MCF 10A (cell line): ENCODE results near the gene TREX2. TPM values are rescaled to one million over a fixed set of nuclear protein-coding genes. Genes with fewer than 3 reads are reported as not detected.

Source experiments
- BruUV-seq: library from RNA; stranded (reverse); fragments of 400-500 nt; replicated peaks from 2 replicates; lab custom pipeline; 2021; lab: Mats Ljungman, UMichigan
- CTCF ChIA-PET: fragments of 300-600 bp; sonication (Branson Sonifier 250); formaldehyde crosslinking; extraction: SDS; loops from one replicate; lab custom pipeline; 2021; ENCODE audit warnings: antibody characterized with exemption, inconsistent platforms; lab: Yijun Ruan, JAX
- POLR2A ChIA-PET: fragments of 300-600, 350-650 bp; sonication (Branson Sonifier 250); formaldehyde crosslinking; extraction: SDS; loops from one replicate; lab custom pipeline; 2020; ENCODE audit warnings: antibody characterized with exemption, inconsistent platforms; lab: Yijun Ruan, JAX
- DNase-seq: peaks from one replicate; pipeline ENCODE4 v3.0.0-alpha.2; 2018; ENCODE audit not compliant: unreplicated experiment
- H3K27ac Mint-ChIP-seq: one replicate; pipeline ENCODE4 v1.8.0; 2022; ENCODE audit warnings: mild to moderate bottlenecking, low read depth, mixed read lengths; ENCODE audit not compliant: unreplicated experiment
- H3K27me3 Mint-ChIP-seq: one replicate; pipeline ENCODE4 v1.8.0; 2022; ENCODE audit warnings: mixed read lengths; ENCODE audit not compliant: insufficient read depth, unreplicated experiment
- H3K36me3 Mint-ChIP-seq: one replicate; pipeline ENCODE4 v1.8.0; 2022; ENCODE audit warnings: mild to moderate bottlenecking, moderate library complexity, mixed read lengths; ENCODE audit not compliant: insufficient read depth, unreplicated experiment
- H3K4me1 Mint-ChIP-seq: one replicate; pipeline ENCODE4 v1.8.0; 2022; ENCODE audit warnings: mixed read lengths; ENCODE audit not compliant: insufficient read depth, unreplicated experiment
- H3K4me3 Mint-ChIP-seq: one replicate; pipeline ENCODE4 v1.8.0; 2022; ENCODE audit warnings: mild to moderate bottlenecking, moderate library complexity, mixed read lengths; ENCODE audit not compliant: unreplicated experiment
- H3K9me3 Mint-ChIP-seq: one replicate; pipeline ENCODE4 v1.8.0; 2022; ENCODE audit warnings: mixed read lengths; ENCODE audit not compliant: unreplicated experiment
- CTCF ChIP-seq: fragments of 200-600 bp; IDR thresholded peaks from one replicate; pipeline ENCODE4 v1.8.0; 2022; ENCODE audit warnings: antibody characterized with exemption, mild to moderate bottlenecking; ENCODE audit not compliant: unreplicated experiment
- intact Hi-C: fragments of 100-400 bp; cut with micrococcal nuclease; formaldehyde crosslinking; loops from 2 replicates; pipeline ENCODE4 v1.14.1; 2022
- total RNA-seq: library from RNA; stranded (reverse); gene quantifications from 2 replicates; pipeline ENCODE4 v1.2.3, GENCODE V29; 2022

The TREX2 gene
- total RNA-seq, 1 experiment from 2014 or later = 0.75 TPM

DNA sequence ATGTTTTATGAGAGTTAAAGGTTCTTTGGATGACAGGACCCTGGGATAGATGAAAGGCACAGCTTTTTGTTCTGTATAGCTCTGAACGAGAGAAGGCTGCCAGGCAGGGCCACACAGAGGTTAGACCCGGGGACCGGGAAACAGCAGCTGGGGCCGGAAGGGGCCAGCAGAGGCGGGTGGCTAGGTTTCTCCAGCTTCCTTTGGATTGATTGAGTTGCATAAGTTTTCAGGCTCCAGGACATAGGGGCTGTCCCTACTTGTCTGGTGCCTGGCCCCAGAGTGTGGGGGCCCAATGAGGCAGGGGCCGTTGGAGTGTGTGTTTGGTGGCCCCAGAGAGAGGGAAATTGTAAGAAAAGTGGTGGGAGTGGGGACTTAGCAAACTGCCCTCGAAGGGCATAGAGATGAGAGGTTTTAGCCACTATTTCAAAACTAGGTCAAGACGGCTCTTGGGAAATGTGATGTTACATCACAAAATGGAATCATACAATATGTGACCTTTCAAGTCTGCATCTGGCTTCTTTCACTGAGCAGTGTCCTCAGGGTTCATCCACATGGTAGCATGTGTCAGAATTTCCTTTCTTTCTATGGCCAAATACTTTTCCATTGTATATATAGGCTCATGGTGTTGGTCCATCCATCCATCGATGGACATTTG is 30.9 kb downstream of the TREX2 start:
- H3K27me3 Mint-ChIP-seq = peaks cover 62% of the 10 kb centered on the region
- no peak overlapping the region for H3K27ac Mint-ChIP-seq
- no peak overlapping the region for H3K4me3 Mint-ChIP-seq
- H3K36me3 Mint-ChIP-seq = no peaks in the 10 kb centered on the region
- peak; percentile 6 for DNase-seq
- intact Hi-C loops = no loop called here
- BruUV-seq = no TSS peak
- no peaks in the 10 kb centered on the region for H3K9me3 Mint-ChIP-seq
- no peak for TF ChIP-seq CTCF
- no peaks in the 10 kb centered on the region for H3K4me1 Mint-ChIP-seq
- CTCF ChIA-PET = no interaction called here
- POLR2A ChIA-PET = no interaction called here

DNA sequence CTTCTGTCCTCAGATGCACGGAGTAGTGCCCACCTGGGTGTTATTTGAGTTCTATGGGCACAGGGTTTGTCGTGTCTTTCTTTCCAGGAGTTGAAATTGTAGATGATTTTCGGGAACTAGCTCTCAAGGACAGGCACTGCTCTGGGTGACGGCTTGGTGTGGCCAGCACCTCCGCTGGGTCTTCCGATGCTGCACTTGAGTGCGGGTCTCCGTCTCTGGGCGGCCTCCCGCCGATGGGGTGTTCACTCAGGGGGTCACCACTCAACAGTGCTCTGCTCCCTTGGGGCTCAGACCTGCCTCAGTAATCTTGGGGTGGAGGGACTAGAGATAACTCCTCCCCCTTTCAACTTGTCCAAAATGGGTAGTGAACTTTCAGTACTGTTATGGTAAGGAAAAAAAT is 32.1 kb downstream of the TREX2 start:
- ChIA-PET POLR2A (no interaction called here), CTCF (interaction anchor here (0.6 kb wide), 1 partner anchor 441 kb away, joined by 3 read pairs; no protein-coding TSS in a partner anchor)
- Mint-ChIP-seq H3K27ac (no peak overlapping the region), H3K27me3 (peaks cover 60% of the 10 kb centered on the region), H3K4me3 (no peak overlapping the region), H3K9me3 (no peaks in the 10 kb centered on the region), H3K4me1 (no peaks in the 10 kb centered on the region), H3K36me3 (no peaks in the 10 kb centered on the region)
- no TSS peak for BruUV-seq
- no peak for TF ChIP-seq CTCF
- no peak for DNase-seq
- intact Hi-C loops = no loop called here

DNA sequence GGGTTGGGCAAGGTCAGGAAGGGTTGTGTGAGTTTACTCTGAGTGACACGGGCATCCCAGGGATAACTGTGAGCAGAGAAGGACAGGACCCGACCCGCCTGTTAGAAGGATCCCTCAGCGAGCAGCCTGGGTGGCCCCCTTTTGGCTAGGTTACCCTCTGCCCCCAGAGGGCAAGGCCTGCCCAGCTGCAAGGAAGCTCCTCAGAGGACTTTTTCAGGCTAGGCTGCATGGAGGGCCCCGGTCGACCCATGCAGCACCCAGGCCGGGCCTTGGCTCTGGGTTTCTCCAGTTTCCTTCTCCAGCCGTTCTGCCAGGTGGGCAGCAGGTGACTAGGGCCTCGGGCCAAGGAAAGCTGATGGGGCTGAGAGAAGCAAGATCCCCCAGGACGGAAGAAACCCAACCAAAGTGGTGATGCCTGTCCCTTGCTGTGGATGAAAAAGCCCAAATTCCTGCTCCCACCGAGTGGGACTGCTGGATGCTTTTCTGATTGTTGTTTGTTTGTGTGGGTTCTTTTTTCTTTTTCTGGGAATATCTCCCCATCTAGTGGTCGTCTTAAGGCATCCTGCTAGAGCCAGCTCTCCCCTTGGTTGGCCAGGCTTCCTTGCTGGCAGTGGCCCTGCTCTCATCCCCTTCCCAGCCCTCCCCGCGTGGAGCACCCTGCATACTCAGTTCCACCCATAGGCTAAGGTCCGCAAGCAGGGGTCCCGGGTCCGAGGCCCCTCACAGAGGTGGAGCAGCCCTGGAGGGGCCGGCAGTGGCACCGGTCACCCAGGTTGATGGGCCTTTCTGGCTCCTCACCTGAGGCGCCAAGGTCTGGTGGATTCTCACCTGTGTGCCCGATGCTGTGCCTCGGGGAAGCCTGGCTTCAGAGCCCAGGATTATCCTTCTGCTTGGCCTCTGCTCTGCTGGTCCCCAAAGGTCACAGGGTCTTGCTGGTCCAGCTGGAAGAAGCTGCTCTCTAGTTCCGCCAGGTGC is 32.8 kb downstream of the TREX2 start:
- Mint-ChIP-seq H3K4me1 (no peaks in the 10 kb centered on the region), H3K27ac (no peak overlapping the region), H3K4me3 (no peak overlapping the region), H3K9me3 (no peaks in the 10 kb centered on the region), H3K27me3 (peaks cover 53% of the 10 kb centered on the region), H3K36me3 (no peaks in the 10 kb centered on the region)
- ChIA-PET POLR2A (no interaction called here), CTCF (interaction anchor here (0.6 to 0.9 kb wide), 2 partner anchors 20 to 441 kb away, joined by 3 read pairs; no protein-coding TSS in a partner anchor)
- intact Hi-C loops = no loop called here
- no peak for TF ChIP-seq CTCF
- no peak for DNase-seq
- no TSS peak for BruUV-seq

DNA sequence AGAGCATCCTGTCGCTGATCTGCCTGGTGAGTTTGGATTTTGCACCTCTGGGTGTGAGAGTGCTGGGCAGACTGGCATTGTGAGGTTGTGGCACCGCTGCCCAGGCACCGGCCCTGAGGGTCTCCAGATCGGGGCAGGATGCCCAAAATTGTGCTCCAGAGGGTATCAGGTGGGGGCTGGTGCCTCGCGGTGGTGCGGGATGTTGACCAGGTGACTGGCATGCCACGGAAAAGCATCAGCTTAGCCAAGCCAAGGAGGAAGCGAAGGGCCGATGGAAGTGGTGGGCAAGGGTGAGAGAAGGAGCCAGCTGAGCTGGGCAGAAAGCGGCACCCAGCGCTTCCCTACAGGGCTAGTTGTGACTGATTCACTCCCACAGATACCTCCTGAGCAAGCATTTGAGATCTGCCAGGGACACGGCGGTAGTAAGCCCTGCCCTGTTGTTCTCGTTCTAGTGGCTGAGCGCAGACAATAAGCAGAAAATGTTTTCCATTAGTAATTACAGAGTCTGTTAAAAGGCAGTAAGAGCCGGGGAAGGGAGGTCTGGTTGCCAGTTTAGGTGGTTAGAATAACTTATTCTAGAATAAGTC is 33.8 kb downstream of the TREX2 start:
- POLR2A ChIA-PET = no interaction called here
- Mint-ChIP-seq H3K4me3 (no peak overlapping the region), H3K27ac (no peak overlapping the region), H3K4me1 (no peaks in the 10 kb centered on the region), H3K9me3 (no peaks in the 10 kb centered on the region), H3K36me3 (no peaks in the 10 kb centered on the region), H3K27me3 (peaks cover 44% of the 10 kb centered on the region)
- intact Hi-C loops = no loop called here
- no peak for DNase-seq
- no TSS peak for BruUV-seq
- TF ChIP-seq CTCF = no peak
- CTCF ChIA-PET = interaction anchor here (0.9 kb wide), 1 partner anchor 19 kb away, joined by 3 read pairs; no protein-coding TSS in a partner anchor
